ENCODE data around the gene EHF. TPM values are rescaled to one million over a fixed set of nuclear protein-coding genes. Genes with fewer than 3 reads are reported as not detected.

Gene EHF
- polyA plus RNA-seq, 1 of the 3 experiments (the other 2 are of a cell fraction) = not detected

GRCh38 chr11:34655335-34656008, 34.6 kb downstream of the EHF start:
- Histone ChIP-seq H3K9ac (no peak overlapping the region), H3K79me2 (ENCODE audit: insufficient read depth) (no peaks in the 10 kb centered on the region), H3K36me3 (replicated peaks in 1 of 2; ENCODE audit: control insufficient read depth in 1 of 2, insufficient read depth in 2 of 2, low read length in 1 of 2) (no peaks in the 10 kb centered on the region), H3K4me1 (ENCODE audit: control insufficient read depth in 1 of 2, insufficient read depth in 2 of 2, low read depth in 1 of 2, low read length in 1 of 2) (peaks cover 0 to 12% of the 10 kb centered on the region in 2 experiments; a peak in 1 of 4 replicates), H3K4me3 (ENCODE audit: low read depth in 2 of 2, low read length in 1 of 2) (no peak overlapping the region), H3K9me3 (no peaks in the 10 kb centered on the region), H3K27ac (ENCODE audit: low read depth in 2 of 2, low read length in 1 of 2) (no peak overlapping the region), H3K4me2 (no peak overlapping the region), H2AFZ (ENCODE audit: low read depth) (no peak overlapping the region), H4K20me1 (ENCODE audit: insufficient read depth) (no peaks in the 10 kb centered on the region), H3K9me2 (no peaks in the 10 kb centered on the region), H3F3A (replicated peaks; ENCODE audit: insufficient read depth) (no peaks in the 10 kb centered on the region), H3K27me3 (ENCODE audit: insufficient read depth) (no peaks in the 10 kb centered on the region)
- DNase-seq = no peak
- no peak for TF ChIP-seq SIN3A (IDR thresholded peaks at IDR 0.05; ENCODE audit: borderline replicate concordance, low read depth, low read length)
- no peak for TF ChIP-seq TEAD4 (IDR thresholded peaks at IDR 0.05; ENCODE audit: borderline replicate concordance, insufficient read depth)
- TF ChIP-seq JUND (IDR thresholded peaks at IDR 0.05) = no peak
- TF ChIP-seq USF1 (IDR thresholded peaks at IDR 0.05; ENCODE audit: borderline replicate concordance, low read depth) = no peak
- TF ChIP-seq FOXM1 (IDR thresholded peaks at IDR 0.05; ENCODE audit: low read depth) = no peak
- TF ChIP-seq NRF1 (IDR thresholded peaks at IDR 0.05; ENCODE audit: low read depth, low read length) = no peak
- no peak for TF ChIP-seq RFX5 (IDR thresholded peaks at IDR 0.05; ENCODE audit: low read length)
- no peak for TF ChIP-seq TAF1 (IDR thresholded peaks at IDR 0.05; ENCODE audit: borderline replicate concordance, low read depth, low read length)
- TF ChIP-seq NFIC (IDR thresholded peaks at IDR 0.05; ENCODE audit: borderline replicate concordance) = no peak
- TF ChIP-seq FOXJ3 (CRISPR knock-in tag; IDR thresholded peaks at IDR 0.05) = no peak
- TF ChIP-seq REST (IDR thresholded peaks at IDR 0.05; ENCODE audit: low read depth, low read length) = no peak
- no peak for TF ChIP-seq IRF3 (IDR thresholded peaks at IDR 0.05; ENCODE audit: low read depth, low read length)
- no peak for TF ChIP-seq EZH2phosphoT487 (IDR thresholded peaks at IDR 0.05; ENCODE audit: borderline replicate concordance, low read depth)
- TF ChIP-seq MXI1 (IDR thresholded peaks at IDR 0.05; ENCODE audit: low read depth, low read length) = no peak
- no peak for TF ChIP-seq USF2 (IDR thresholded peaks at IDR 0.05; ENCODE audit: borderline replicate concordance, low read depth, low read length)
- TF ChIP-seq POLR2AphosphoS5 (IDR thresholded peaks at IDR 0.05; ENCODE audit: low read depth, low read length) = no peak
- no peak for TF ChIP-seq MEF2A (IDR thresholded peaks at IDR 0.05; ENCODE audit: borderline replicate concordance, low read depth)
- ChIA-PET POLR2A (no interaction called here), CTCF (interaction anchor here (1.2 to 1.3 kb wide), 2 partner anchors 9 to 10 kb away, joined by 3 read pairs; no protein-coding TSS in a partner anchor)
- WGBS (ENCODE audit: low lambda C conversion rate) = 22% methylated on average over 2 of the region's 2 CpGs

Measured in SK-N-SH (cell line).